Trophoblast cell (in vitro differentiated cells and primary cell): Measurements from ENCODE around the gene SESN1.
A peak's percentile ranks its signal among the peaks of the same experiment; 100 is the strongest.

Source experiments
- DNase-seq, 2 donors: peaks; one replicate each; pipeline ENCODE4 v3.0.0-alpha.2; 2016
- H2AFZ ChIP-seq: 2 replicates; pipeline ENCODE4 v1.6.1; 2013; ENCODE audit warnings: low read length, moderate library complexity, mild to moderate bottlenecking; ENCODE audit not compliant: insufficient read depth, poor library complexity
- H2AK5ac ChIP-seq: 2 replicates; pipeline ENCODE4 v1.6.1; 2013; ENCODE audit warnings: mild to moderate bottlenecking, low read length
- H2BK120ac ChIP-seq: 2 replicates; pipeline ENCODE4 v1.6.1; 2013; ENCODE audit warnings: low read length, mild to moderate bottlenecking, moderate library complexity; ENCODE audit not compliant: insufficient read depth, poor library complexity
- H2BK12ac ChIP-seq: 2 replicates; pipeline ENCODE4 v1.6.1; 2013; ENCODE audit warnings: mild to moderate bottlenecking, low read length, moderate library complexity
- H2BK5ac ChIP-seq: 2 replicates; pipeline ENCODE4 v1.6.1; 2013; ENCODE audit warnings: low read length, low read depth, moderate library complexity, mild to moderate bottlenecking; ENCODE audit not compliant: poor library complexity
- H3K14ac ChIP-seq: 2 replicates; pipeline ENCODE4 v1.6.1; 2013; ENCODE audit warnings: mild to moderate bottlenecking, low read length
- H3K18ac ChIP-seq: 2 replicates; pipeline ENCODE4 v1.6.1; 2013; ENCODE audit warnings: mild to moderate bottlenecking, low read length
- H3K23ac ChIP-seq: 2 replicates; pipeline ENCODE4 v1.6.1; 2013; ENCODE audit warnings: low read length
- H3K27ac ChIP-seq: 2 replicates; pipeline ENCODE4 v1.5.1; 2013; ENCODE audit warnings: low read depth, mild to moderate bottlenecking, inconsistent platforms, low read length, moderate library complexity
- H3K27me3 ChIP-seq: 2 replicates; pipeline ENCODE4 v1.6.1; 2013; ENCODE audit warnings: inconsistent platforms, mild to moderate bottlenecking, low read length, moderate library complexity; ENCODE audit not compliant: insufficient read depth
- H3K36me3 ChIP-seq, 2 experiments: 1 replicate in 1 of 2; 2 replicates in 1 of 2; pipeline ENCODE4 v1.6.1; 2013; ENCODE audit warnings: low read length in 2 of 2, mild to moderate bottlenecking in 2 of 2, moderate library complexity in 1 of 2; ENCODE audit not compliant: insufficient read depth in 2 of 2, control insufficient read depth in 1 of 2
- H3K4ac ChIP-seq: 2 replicates; pipeline ENCODE4 v1.6.1; 2013; ENCODE audit warnings: low read depth, mild to moderate bottlenecking, low read length, moderate library complexity
- H3K4me1 ChIP-seq, 2 experiments: 1 replicate in 1 of 2; 2 replicates in 1 of 2; pipeline ENCODE4 v1.6.1; 2013; ENCODE audit warnings: low read length in 2 of 2, mild to moderate bottlenecking in 2 of 2, moderate library complexity in 1 of 2; ENCODE audit not compliant: insufficient read depth in 2 of 2, control insufficient read depth in 1 of 2
- H3K4me2 ChIP-seq: 2 replicates; pipeline ENCODE4 v1.6.1; 2013; ENCODE audit warnings: inconsistent platforms, mild to moderate bottlenecking, low read length, moderate library complexity
- H3K4me3 ChIP-seq: 2 replicates; pipeline ENCODE4 v1.5.1; 2013; ENCODE audit warnings: mild to moderate bottlenecking, low read depth, low read length, inconsistent platforms
- H3K79me1 ChIP-seq: one replicate; pipeline ENCODE4 v1.6.1; 2013; ENCODE audit warnings: low read length
- H3K79me2 ChIP-seq: 2 replicates; pipeline ENCODE4 v1.6.1; 2013; ENCODE audit warnings: low read length, mild to moderate bottlenecking; ENCODE audit not compliant: control insufficient read depth, insufficient read depth, poor library complexity
- H3K9ac ChIP-seq: 2 replicates; pipeline ENCODE4 v1.6.1; 2013; ENCODE audit warnings: mild to moderate bottlenecking, low read length
- H3K9me3 ChIP-seq: 2 replicates; pipeline ENCODE4 v1.6.1; 2013; ENCODE audit warnings: low read depth, mild to moderate bottlenecking, control low read depth, inconsistent platforms, low read length; ENCODE audit not compliant: insufficient read depth
- H4K12ac ChIP-seq: 2 replicates; pipeline ENCODE4 v1.6.1; 2013; ENCODE audit warnings: low read depth, mild to moderate bottlenecking, low read length, moderate library complexity
- H4K8ac ChIP-seq: 2 replicates; pipeline ENCODE4 v1.6.1; 2013; ENCODE audit warnings: low read depth, mild to moderate bottlenecking, low read length, moderate library complexity
- H4K91ac ChIP-seq: one replicate; pipeline ENCODE4 v1.6.1; 2013; ENCODE audit warnings: low read depth, mild to moderate bottlenecking, low read length, moderate library complexity
- WGBS: extraction: QIAGEN DNeasy Blood & Tissue Kit; methylation state at CpG from one replicate; pipeline ENCODE4 v1.1.7; 2013; ENCODE audit warnings: missing lambda C conversion rate; ENCODE audit not compliant: insufficient read length, insufficient coverage; ENCODE audit errors: extremely low coverage; 5-methylcytosine and 5-hydroxymethylcytosine counted together

The SESN1 gene

DNA sequence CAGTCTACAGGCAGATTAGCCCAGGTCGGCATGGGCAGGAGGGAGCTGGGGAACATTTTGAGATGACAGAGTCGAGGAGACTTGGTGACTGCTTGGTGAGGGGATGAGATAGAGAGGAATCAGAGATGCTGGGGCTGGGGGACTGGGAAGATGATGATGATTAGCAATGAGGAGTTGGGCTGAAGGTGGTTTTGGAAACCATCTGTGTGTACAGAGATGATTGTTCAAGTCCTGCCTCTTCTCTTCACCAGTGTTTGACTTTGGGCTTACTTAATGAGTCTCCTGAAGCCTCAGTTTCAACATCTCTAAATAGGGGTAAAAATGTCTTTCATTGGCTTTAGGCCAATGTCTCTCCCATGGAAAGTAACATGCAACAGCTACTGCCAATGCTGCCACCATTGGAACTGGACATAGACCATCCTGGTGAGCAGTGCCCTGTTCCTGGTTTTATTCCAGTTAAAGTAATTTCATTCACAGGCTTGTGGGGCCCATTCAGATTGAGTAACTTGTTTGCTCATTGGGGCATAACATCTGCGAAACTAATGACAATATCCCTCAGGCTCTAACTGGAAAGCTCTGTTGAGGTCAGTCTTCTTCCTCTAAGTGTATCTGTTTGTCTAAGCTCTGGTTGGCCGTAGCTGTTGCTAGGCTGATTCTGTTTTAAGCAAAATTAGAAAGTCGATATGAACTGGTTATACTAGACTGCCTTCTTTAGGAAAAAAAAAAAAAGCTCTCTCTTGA is 147.4 kb downstream of the SESN1 start:
- Histone ChIP-seq H4K12ac (no peak overlapping the region), H3K14ac (no peak overlapping the region), H2AK5ac (no peak overlapping the region), H3K4ac (no peak overlapping the region), H3K23ac (no peak overlapping the region), H3K18ac (no peak overlapping the region), H3K79me2 (no peaks in the 10 kb centered on the region), H2BK5ac (no peak overlapping the region), H3K4me3 (no peak overlapping the region), H3K27ac (no peak overlapping the region), H3K27me3 (no peaks in the 10 kb centered on the region), H3K36me3 (no peaks in the 10 kb centered on the region), H4K8ac (no peak overlapping the region), H4K91ac (no peak overlapping the region), H2BK120ac (no peak overlapping the region), H3K79me1 (no peaks in the 10 kb centered on the region), H3K9me3 (no peaks in the 10 kb centered on the region), H3K9ac (no peak overlapping the region), H3K4me1 (no peaks in the 10 kb centered on the region), H2AFZ (no peak overlapping the region), H2BK12ac (no peak overlapping the region), H3K4me2 (no peak overlapping the region)
- peak; percentile 60 to 88 for DNase-seq
- WGBS: no CpG with 5 or more reads among the region's 5 CpGs

DNA sequence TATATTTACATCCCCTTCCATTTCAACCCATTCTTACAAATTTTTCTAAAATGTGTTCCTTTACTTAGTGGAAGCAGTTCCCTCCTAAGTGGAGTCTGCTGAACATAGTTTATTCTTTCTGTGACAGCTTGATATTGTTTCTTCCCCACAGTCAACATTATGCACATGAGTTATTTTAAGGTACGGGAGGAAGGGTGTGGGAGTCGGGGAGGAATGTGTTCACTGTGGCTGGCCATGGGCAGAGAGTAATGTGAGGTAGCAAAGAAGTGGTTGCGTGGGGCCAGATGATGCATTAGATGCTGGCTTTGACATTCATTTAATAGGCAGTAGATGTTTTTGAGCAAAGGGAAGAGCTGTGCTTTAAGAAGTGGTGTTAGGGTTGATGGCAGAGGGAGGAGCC is 148.0 kb downstream of the SESN1 start:
- no peaks in the 10 kb centered on the region for H3K79me2 ChIP-seq
- H3K36me3 ChIP-seq: no peaks in the 10 kb centered on the region
- no peak overlapping the region for H4K91ac ChIP-seq
- no peak overlapping the region for H4K8ac ChIP-seq
- H3K4me3 ChIP-seq: no peak overlapping the region
- no peaks in the 10 kb centered on the region for H3K9me3 ChIP-seq
- H3K23ac ChIP-seq: no peak overlapping the region
- H3K27ac ChIP-seq: no peak overlapping the region
- DNase-seq: no peak
- no peak overlapping the region for H4K12ac ChIP-seq
- H2AFZ ChIP-seq: no peak overlapping the region
- no peak overlapping the region for H3K4ac ChIP-seq
- no CpG with 5 or more reads among the region's 3 CpGs for WGBS
- no peaks in the 10 kb centered on the region for H3K27me3 ChIP-seq
- H3K18ac ChIP-seq: no peak overlapping the region
- H2BK5ac ChIP-seq: no peak overlapping the region
- no peak overlapping the region for H3K9ac ChIP-seq
- no peak overlapping the region for H3K4me2 ChIP-seq
- H3K14ac ChIP-seq: no peak overlapping the region
- H3K4me1 ChIP-seq: no peaks in the 10 kb centered on the region
- H2BK120ac ChIP-seq: no peak overlapping the region
- H2AK5ac ChIP-seq: no peak overlapping the region
- no peak overlapping the region for H2BK12ac ChIP-seq
- H3K79me1 ChIP-seq: no peaks in the 10 kb centered on the region

- peak in 1 of 2 donors; percentile 34 for DNase-seq
- WGBS: no CpG with 5 or more reads among the region's 10 CpGs
- H3K27ac ChIP-seq: no peak overlapping the region
Measured at GRCh38 chr6:108945681-108946159, 148.9 kb downstream of the SESN1 start.

GRCh38 chr6:108944707-108945680 is 149.7 kb downstream of the SESN1 start:
- no peaks in the 10 kb centered on the region for H3K9me3 ChIP-seq
- WGBS: no CpG with 5 or more reads among the region's 12 CpGs
- H4K8ac ChIP-seq: no peak overlapping the region
- H3K4me2 ChIP-seq: no peak overlapping the region
- DNase-seq: peak in 1 of 2 donors; percentile 19
- no peak overlapping the region for H3K4ac ChIP-seq
- H3K14ac ChIP-seq: no peak overlapping the region
- no peaks in the 10 kb centered on the region for H3K27me3 ChIP-seq
- no peaks in the 10 kb centered on the region for H3K79me1 ChIP-seq
- H2BK12ac ChIP-seq: no peak overlapping the region
- H4K12ac ChIP-seq: no peak overlapping the region
- no peak overlapping the region for H3K23ac ChIP-seq
- no peak overlapping the region for H2AK5ac ChIP-seq
- H3K79me2 ChIP-seq: no peaks in the 10 kb centered on the region
- no peak overlapping the region for H2AFZ ChIP-seq
- H3K4me3 ChIP-seq: no peak overlapping the region
- no peaks in the 10 kb centered on the region for H3K4me1 ChIP-seq
- no peak overlapping the region for H4K91ac ChIP-seq
- no peaks in the 10 kb centered on the region for H3K36me3 ChIP-seq
- H3K27ac ChIP-seq: no peak overlapping the region
- no peak overlapping the region for H3K18ac ChIP-seq
- no peak overlapping the region for H2BK120ac ChIP-seq
- no peak overlapping the region for H2BK5ac ChIP-seq
- no peak overlapping the region for H3K9ac ChIP-seq

More at GRCh38 chr6:108945681-108946159, 148.9 kb downstream of the SESN1 start:
- no peaks in the 10 kb centered on the region for H3K27me3 ChIP-seq
- H2BK12ac ChIP-seq: no peak overlapping the region
- H2BK120ac ChIP-seq: no peak overlapping the region
- no peaks in the 10 kb centered on the region for H3K79me2 ChIP-seq
- H3K14ac ChIP-seq: no peak overlapping the region
- no peak overlapping the region for H3K4ac ChIP-seq
- no peak overlapping the region for H3K4me2 ChIP-seq
- H4K8ac ChIP-seq: no peak overlapping the region
- H2AK5ac ChIP-seq: no peak overlapping the region
- H3K9ac ChIP-seq: no peak overlapping the region
- H3K79me1 ChIP-seq: no peaks in the 10 kb centered on the region
- no peak overlapping the region for H3K18ac ChIP-seq
- H3K4me1 ChIP-seq: no peaks in the 10 kb centered on the region
- no peaks in the 10 kb centered on the region for H3K36me3 ChIP-seq
- no peak overlapping the region for H4K12ac ChIP-seq
- no peaks in the 10 kb centered on the region for H3K9me3 ChIP-seq
- no peak overlapping the region for H3K4me3 ChIP-seq
- no peak overlapping the region for H4K91ac ChIP-seq
- H3K23ac ChIP-seq: no peak overlapping the region
- no peak overlapping the region for H2AFZ ChIP-seq
- no peak overlapping the region for H2BK5ac ChIP-seq
